ENCODE measurements around the gene FRS3. TPM values are rescaled to one million over a fixed set of nuclear protein-coding genes. Genes with fewer than 3 reads are reported as not detected.

Gene FRS3
- total and polyA plus RNA-seq, 2 of the 13 experiments (the other 11 are each of a cell fraction or from before 2014, with no cell fraction given): 3.0 to 7.4 TPM

- no peak for TF ChIP-seq CSRNP1 (CRISPR knock-in tag; IDR thresholded peaks at IDR 0.05)
- no peak for TF ChIP-seq IKZF1 (IDR thresholded peaks at IDR 0.05)
- TF ChIP-seq NFKB2 (CRISPR knock-in tag; IDR thresholded peaks at IDR 0.05; ENCODE audit: borderline replicate concordance): peak; percentile 73; the same call in 1 of the 2 replicates
- TF ChIP-seq GTF3A (CRISPR knock-in tag; conservative IDR thresholded peaks at IDR 0.05): peak; percentile 92
- no peak for TF ChIP-seq FIP1L1 (IDR thresholded peaks at IDR 0.05; ENCODE audit: borderline replicate concordance, insufficient read depth, low read depth, low read length)
- peak; percentile 75 for TF ChIP-seq ZNF740 (CRISPR knock-in tag; IDR thresholded peaks at IDR 0.05)
- TF ChIP-seq ISL2 (CRISPR knock-in tag; IDR thresholded peaks at IDR 0.05): peak; percentile 57; the same call in 1 of the 2 replicates
- TF ChIP-seq HNF4G (IDR thresholded peaks at IDR 0.05; ENCODE audit: borderline replicate concordance, low read depth, low read length): peak; percentile 29; the same call in 1 of the 2 replicates
- peak; percentile 31; the same call in 1 of the 2 replicates for TF ChIP-seq HNF4G (CRISPR knock-in tag; IDR thresholded peaks at IDR 0.05; ENCODE audit: borderline replicate concordance, low read depth)
- no peak for TF ChIP-seq ZNF30 (CRISPR knock-in tag; IDR thresholded peaks at IDR 0.05)
- no peak for TF ChIP-seq JDP2 (CRISPR knock-in tag; IDR thresholded peaks at IDR 0.05; ENCODE audit: borderline replicate concordance)
- TF ChIP-seq GRHL1 (CRISPR knock-in tag; conservative IDR thresholded peaks at IDR 0.05): no peak
- TF ChIP-seq HMG20A (CRISPR knock-in tag; IDR thresholded peaks at IDR 0.05; ENCODE audit: borderline replicate concordance): peak; percentile 41; the same call in 1 of the 2 replicates
- TF ChIP-seq FOXJ3 (CRISPR knock-in tag; IDR thresholded peaks at IDR 0.05; ENCODE audit: borderline replicate concordance): no peak
- TF ChIP-seq ZNF772 (CRISPR knock-in tag; IDR thresholded peaks at IDR 0.05): peak; percentile 88
- peak; percentile 86 for TF ChIP-seq UBTF (CRISPR knock-in tag; IDR thresholded peaks at IDR 0.05)
- no peak for TF ChIP-seq ZBTB1 (CRISPR knock-in tag; IDR thresholded peaks at IDR 0.05; ENCODE audit: borderline replicate concordance)
- no peak for TF ChIP-seq ZNF282 (IDR thresholded peaks at IDR 0.05; ENCODE audit: partially characterized antibody)
- no peak for TF ChIP-seq ZNF569 (CRISPR knock-in tag; IDR thresholded peaks at IDR 0.05; ENCODE audit: borderline replicate concordance)
- peak; percentile 84; the same call in 1 of the 2 replicates for TF ChIP-seq RFXAP (CRISPR knock-in tag; IDR thresholded peaks at IDR 0.05; ENCODE audit: borderline replicate concordance)
- TF ChIP-seq ZNF460 (CRISPR knock-in tag; IDR thresholded peaks at IDR 0.05; ENCODE audit: borderline replicate concordance): no peak; the same call in 1 of the 2 replicates
- TF ChIP-seq ZFP41 (CRISPR knock-in tag; IDR thresholded peaks at IDR 0.05; ENCODE audit: borderline replicate concordance): no peak
- TF ChIP-seq ISX (CRISPR knock-in tag; conservative IDR thresholded peaks at IDR 0.05): no peak
- TF ChIP-seq SATB2 (CRISPR knock-in tag; IDR thresholded peaks at IDR 0.05): no peak
- TF ChIP-seq ZNF230 (CRISPR knock-in tag; IDR thresholded peaks at IDR 0.05): peak; percentile 91
Observed at GRCh38 chr6:41779788-41780550, at the start of gene FRS3 (continued).
